ENCODE measurements around the gene POLD3.

POLD3 gene

GRCh38 chr11:74676596-74676995, 84.2 kb downstream of the POLD3 start:
- no peaks in the 10 kb centered on the region for H3K4me1 ChIP-seq (ENCODE audit: insufficient read depth, low read length)
- H3K27me3 ChIP-seq (ENCODE audit: insufficient read depth, low read length, poor library complexity): no peaks in the 10 kb centered on the region
- H3K79me2 ChIP-seq (ENCODE audit: insufficient read depth, low read length): no peaks in the 10 kb centered on the region
- no peak for TF ChIP-seq EZH2 (IDR thresholded peaks at IDR 0.05; ENCODE audit: borderline replicate concordance, low read depth, low read length, severe bottlenecking)
- no peak for TF ChIP-seq CTCF (IDR thresholded peaks at IDR 0.05; ENCODE audit: borderline replicate concordance, extremely low read depth, low read length, poor library complexity, severe bottlenecking)
- H3K4me2 ChIP-seq (ENCODE audit: insufficient read depth, low read length): no peak overlapping the region
- H3K27ac ChIP-seq (ENCODE audit: low read length): no peak overlapping the region
- H3K4me3 ChIP-seq (ENCODE audit: low read depth in 1 of 2, low read length in 2 of 2): no peak overlapping the region
- H3K9me3 ChIP-seq (ENCODE audit: insufficient read depth, low read length, severe bottlenecking): no peaks in the 10 kb centered on the region
- no peaks in the 10 kb centered on the region for H4K20me1 ChIP-seq (ENCODE audit: insufficient read depth, low read length)
- H3K9ac ChIP-seq (ENCODE audit: low read depth, low read length): no peak overlapping the region
- no peaks in the 10 kb centered on the region for H3K36me3 ChIP-seq (ENCODE audit: insufficient read depth, low read length)
- ATAC-seq (ENCODE audit: insufficient read depth, low read depth) (no peak; the same call in 2 of the 3 replicates), DNase-seq (no peak)
- no peak overlapping the region for H2AFZ ChIP-seq (ENCODE audit: low read depth, low read length)

- ATAC-seq (ENCODE audit: insufficient read depth, low read depth) (no peak), DNase-seq (no peak)
- Histone ChIP-seq H3K27ac (ENCODE audit: low read length) (no peak overlapping the region), H3K9ac (ENCODE audit: low read depth, low read length) (no peak overlapping the region), H3K79me2 (ENCODE audit: insufficient read depth, low read length) (no peaks in the 10 kb centered on the region), H3K36me3 (ENCODE audit: insufficient read depth, low read length) (no peaks in the 10 kb centered on the region), H3K4me3 (ENCODE audit: low read depth in 1 of 2, low read length in 2 of 2) (no peak overlapping the region), H2AFZ (ENCODE audit: low read depth, low read length) (no peak overlapping the region), H4K20me1 (ENCODE audit: insufficient read depth, low read length) (no peaks in the 10 kb centered on the region), H3K4me1 (ENCODE audit: insufficient read depth, low read length) (no peaks in the 10 kb centered on the region), H3K9me3 (ENCODE audit: insufficient read depth, low read length, severe bottlenecking) (no peaks in the 10 kb centered on the region), H3K27me3 (ENCODE audit: insufficient read depth, low read length, poor library complexity) (no peaks in the 10 kb centered on the region), H3K4me2 (ENCODE audit: insufficient read depth, low read length) (no peak overlapping the region)
- TF ChIP-seq CTCF (IDR thresholded peaks at IDR 0.05; ENCODE audit: borderline replicate concordance, extremely low read depth, low read length, poor library complexity, severe bottlenecking) (no peak), EZH2 (IDR thresholded peaks at IDR 0.05; ENCODE audit: borderline replicate concordance, low read depth, low read length, severe bottlenecking) (no peak)
Measured at GRCh38 chr11:74677131-74677530, 84.7 kb downstream of the POLD3 start.

GRCh38 chr11:74678041-74678440, 85.7 kb downstream of the POLD3 start:
- Histone ChIP-seq H3K27ac (ENCODE audit: low read length) (no peak overlapping the region), H3K36me3 (ENCODE audit: insufficient read depth, low read length) (no peaks in the 10 kb centered on the region), H4K20me1 (ENCODE audit: insufficient read depth, low read length) (no peaks in the 10 kb centered on the region), H3K4me3 (ENCODE audit: low read depth in 1 of 2, low read length in 2 of 2) (no peak overlapping the region), H3K4me1 (ENCODE audit: insufficient read depth, low read length) (no peaks in the 10 kb centered on the region), H3K27me3 (ENCODE audit: insufficient read depth, low read length, poor library complexity) (no peaks in the 10 kb centered on the region), H3K9me3 (ENCODE audit: insufficient read depth, low read length, severe bottlenecking) (no peaks in the 10 kb centered on the region), H2AFZ (ENCODE audit: low read depth, low read length) (no peak overlapping the region), H3K79me2 (ENCODE audit: insufficient read depth, low read length) (no peaks in the 10 kb centered on the region), H3K4me2 (ENCODE audit: insufficient read depth, low read length) (no peak overlapping the region), H3K9ac (ENCODE audit: low read depth, low read length) (no peak overlapping the region)
- ATAC-seq (ENCODE audit: insufficient read depth, low read depth) (no peak), DNase-seq (no peak)
- no peak for TF ChIP-seq EZH2 (IDR thresholded peaks at IDR 0.05; ENCODE audit: borderline replicate concordance, low read depth, low read length, severe bottlenecking)
- no peak for TF ChIP-seq CTCF (IDR thresholded peaks at IDR 0.05; ENCODE audit: borderline replicate concordance, extremely low read depth, low read length, poor library complexity, severe bottlenecking)

Data from DND-41 (cell line).